ENCODE measurements around the gene AADACL3.
"Not testable (repeated sequence)": the region's sequence is repeated elsewhere in the genome, so short reads cannot be mapped to it uniquely, and the experiment has no call there.

- TF ChIP-seq POLR2A, CTCF (IDR thresholded peaks at IDR 0.05): not testable (repeated sequence)
Measured at GRCh38 chr1:12713651-12714050, 2.3 kb upstream of the AADACL3 start.

All from uterus (tissue), 2 donors.